Adrenal gland (tissue), 12 donors: ENCODE data around the gene LSM10. TPM values are rescaled to one million over a fixed set of nuclear protein-coding genes. Genes with fewer than 3 reads are reported as not detected.
A peak's percentile ranks its signal among the peaks of the same experiment; 100 is the strongest.

Experiments
- DNase-seq, 7 donors: peaks; one replicate each; pipeline ENCODE4 v3.0.0-alpha.2; 2019 to 2020
- H3K27ac ChIP-seq, 5 donors: fragments of 200-600 bp; sonication (generic) in 4 of 5; 1 replicate in 3 of 5; 2 replicates in 2 of 5; pipeline versions ENCODE4 v1.5.1 to v1.8.0; 2016 to 2020; ENCODE audit warnings: mild to moderate bottlenecking in 1 of 5
- H3K27me3 ChIP-seq: fragments of 200-600 bp; 2 replicates; pipeline ENCODE4 v1.8.0; 2021
- H3K36me3 ChIP-seq, 2 donors: fragments of 200-600 bp; replicated peaks in 1 of 2; 1 replicate in 1 of 2; 2 replicates in 1 of 2; pipeline versions ENCODE4 v1.5.1 to v1.8.0; 2018 to 2022
- H3K4me1 ChIP-seq, 2 donors: fragments of 200-600 bp; replicated peaks in 1 of 2; 1 replicate in 1 of 2; 2 replicates in 1 of 2; pipeline versions ENCODE4 v1.5.1 to v1.8.0; 2018 to 2021
- H3K4me3 ChIP-seq, 4 donors: fragments of 200-600 bp; sonication (generic) in 3 of 4; one replicate each; pipeline ENCODE4 v1.5.1; 2016 to 2018
- H3K9me3 ChIP-seq, 3 donors: fragments of 200-600 bp; sonication (generic) in 1 of 3; replicated peaks in 1 of 3; 1 replicate in 2 of 3; 2 replicates in 1 of 3; pipeline versions ENCODE4 v1.5.1 to v1.8.0; 2016 to 2021
- CTCF ChIP-seq, 6 experiments: fragments of 450-650 bp in 4 of 6; fragments of 200-600 bp in 2 of 6; sonication (generic) in 1 of 6; IDR thresholded peaks; 1 replicate in 5 of 6; 2 replicates in 1 of 6; pipeline versions ENCODE4 v1.5.1 to v1.8.0; 2016 to 2021; ENCODE audit warnings: antibody characterized with exemption in 6 of 6, mild to moderate bottlenecking in 2 of 6, moderate library complexity in 1 of 6
- POLR2A ChIP-seq, 2 donors: fragments of 450-650 bp; IDR thresholded peaks; one replicate each; pipeline ENCODE4 v1.6.1; 2017; ENCODE audit warnings: antibody characterized with exemption in 2 of 2, mild to moderate bottlenecking in 2 of 2, moderate library complexity in 1 of 2
- WGBS, 4 donors: extraction: QIAGEN DNeasy Blood & Tissue Kit in 2 of 4; methylation state at CpG; one replicate each; pipeline versions ENCODE4 v1.1.5 to v1.1.7; 2013 to 2017; 5-methylcytosine and 5-hydroxymethylcytosine counted together
- intact Hi-C, 2 donors: fragments of 100-400 bp; cut with DNase I; formaldehyde crosslinking; loops; one replicate each; pipeline versions ENCODE4 v1.14.1 to v1.15.0; 2022 to 2023
- polyA plus RNA-seq, 3 donors: library from polyadenylated mRNA; stranded (reverse); fragments of 200-250 nt in 2 of 3; fragments of 350-450 nt in 1 of 3; fragmentation: Illumina TruSeq in 1 of 3; extraction: RNeasy Lipid Tissue Mini Kit (QIAGEN cat#74804) in 1 of 3; gene quantifications; one replicate each; pipeline ENCODE4 v1.2.3, GENCODE V29; 2013 to 2014
- total RNA-seq, 9 donors: library from RNA; depleted of rRNA in 4 of 9; stranded (reverse); fragments of >200 nt in 4 of 9; fragments of 120-200 nt in 1 of 9; fragmentation: NEBNext Ultra II Directional in 1 of 9; extraction: Animal tissue kit (Norgen Biotek cat#: 25700) in 1 of 9; gene quantifications; one replicate each; pipeline versions ENCODE4 v1.1.0 to v1.2.4, GENCODE V29; 2013 to 2023
- donor health status: healthy with polysubstance abuse.
- donor health status: Bipolar disorder and iron deficiency.
- donor health status: DM: yes; HTN: yes; CAD: no.
- donor health status: DM: no; HTN: no; CAD: no.
- donor health status: DM: no; HTN: no; CAD: no.
- donor health status: DM: yes; HTN: yes; CAD: no.

Gene LSM10
- total and polyA plus RNA-seq, 12 donors, result 13.2 to 48.7 (median 34.9) TPM

- TF ChIP-seq CTCF (IDR thresholded peaks at IDR 0.05) (no peak), POLR2A (IDR thresholded peaks at IDR 0.05) (no peak)
- Histone ChIP-seq H3K27me3 (no peaks in the 10 kb centered on the region), H3K4me1 (peaks cover 28 to 51% of the 10 kb centered on the region in 2 donors), H3K9me3 (no peaks in the 10 kb centered on the region), H3K36me3 (no peaks in the 10 kb centered on the region), H3K27ac (peak overlapping the region in 3 of 5 donors; percentile 3 to 75 (median 23)), H3K4me3 (no peak overlapping the region)
- intact Hi-C loops, result no loop called here
- DNase-seq, result peak in 3 of 7 donors; percentile 42 to 61 (median 55)
- 20 to 50% (median 39%) methylated on average over 3 of the region's 3 CpGs for WGBS, 4 donors
Observed at GRCh38 chr1:36380782-36381181, 16.9 kb downstream of the LSM10 start.

GRCh38 chr1:36380143-36380619 is 17.5 kb downstream of the LSM10 start:
- H3K27ac ChIP-seq, result peak overlapping the region in 3 of 5 donors; percentile 3 to 75 (median 23)
- TF ChIP-seq POLR2A (IDR thresholded peaks at IDR 0.05) (no peak), CTCF (IDR thresholded peaks at IDR 0.05) (no peak)
- H3K27me3 ChIP-seq, result no peaks in the 10 kb centered on the region
- no peaks in the 10 kb centered on the region for H3K9me3 ChIP-seq
- peaks cover 34 to 57% of the 10 kb centered on the region in 2 donors for H3K4me1 ChIP-seq
- H3K36me3 ChIP-seq, result no peaks in the 10 kb centered on the region
- DNase-seq, result peak in 4 of 7 donors; percentile 51 to 70 (median 60)
- H3K4me3 ChIP-seq, result no peak overlapping the region
- WGBS, 4 donors, result 34 to 46% (median 40%) methylated on average over 5 of the region's 5 CpGs
- intact Hi-C loops, result no loop called here

- Histone ChIP-seq H3K9me3 (no peaks in the 10 kb centered on the region), H3K36me3 (no peaks in the 10 kb centered on the region), H3K27ac (peak overlapping the region in 1 of 5 donors; percentile 24), H3K4me1 (peaks cover 38 to 59% of the 10 kb centered on the region in 2 donors), H3K4me3 (no peak overlapping the region), H3K27me3 (no peaks in the 10 kb centered on the region)
- TF ChIP-seq CTCF (IDR thresholded peaks at IDR 0.05), result no peak
- no peak for TF ChIP-seq POLR2A (IDR thresholded peaks at IDR 0.05)
- WGBS, 4 donors, result 80 to 91% (median 85%) methylated on average over 3 to 4 of the region's 4 CpGs
- no peak for DNase-seq
- intact Hi-C loops, result no loop called here
Observed at GRCh38 chr1:36377791-36378492, 19.8 kb downstream of the LSM10 start.

GRCh38 chr1:36372617-36373016 is 25.1 kb downstream of the LSM10 start:
- WGBS, 4 donors, result 85 to 100% (median 88%) methylated on average over 3 of the region's 3 CpGs; no CpG with 5 or more reads in 1 of the 4 donors

More at GRCh38 chr1:36372617-36373016, 25.1 kb downstream of the LSM10 start:
- no peak for DNase-seq
- Histone ChIP-seq H3K4me1 (peaks cover 32 to 49% of the 10 kb centered on the region in 2 donors), H3K27me3 (no peaks in the 10 kb centered on the region), H3K27ac (peak overlapping the region; percentile 31 to 93 (median 80)), H3K4me3 (no peak overlapping the region), H3K9me3 (no peaks in the 10 kb centered on the region), H3K36me3 (no peaks in the 10 kb centered on the region)
- TF ChIP-seq CTCF (IDR thresholded peaks at IDR 0.05), result no peak
- TF ChIP-seq POLR2A (IDR thresholded peaks at IDR 0.05), result no peak
- intact Hi-C loops, result no loop called here
